Measurements from ENCODE around the gene ILF3.

Gene ILF3

DNA sequence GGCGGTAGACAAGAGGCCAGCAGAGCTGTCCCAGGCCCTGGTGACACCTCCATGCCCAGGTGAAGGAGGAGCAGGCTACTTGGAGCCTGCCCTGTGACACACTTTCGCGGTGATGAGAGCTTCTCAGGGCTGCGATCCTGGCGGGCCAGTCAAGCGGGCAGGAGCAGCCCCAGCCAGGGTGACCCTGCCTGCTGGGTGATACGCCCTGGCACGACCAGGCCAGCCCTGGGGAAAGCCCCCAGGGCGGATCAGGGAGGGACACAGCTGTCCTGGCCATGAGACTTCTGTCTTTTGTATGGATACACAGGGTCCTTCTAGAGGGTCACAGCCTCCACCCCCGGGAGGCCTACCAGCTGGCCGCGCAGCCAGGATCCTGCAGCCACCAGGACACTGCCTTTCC is 76.8 kb downstream of the ILF3 start:
- DNase-seq (ENCODE audit: low read depth in 2 of 2) = no peak

DNA sequence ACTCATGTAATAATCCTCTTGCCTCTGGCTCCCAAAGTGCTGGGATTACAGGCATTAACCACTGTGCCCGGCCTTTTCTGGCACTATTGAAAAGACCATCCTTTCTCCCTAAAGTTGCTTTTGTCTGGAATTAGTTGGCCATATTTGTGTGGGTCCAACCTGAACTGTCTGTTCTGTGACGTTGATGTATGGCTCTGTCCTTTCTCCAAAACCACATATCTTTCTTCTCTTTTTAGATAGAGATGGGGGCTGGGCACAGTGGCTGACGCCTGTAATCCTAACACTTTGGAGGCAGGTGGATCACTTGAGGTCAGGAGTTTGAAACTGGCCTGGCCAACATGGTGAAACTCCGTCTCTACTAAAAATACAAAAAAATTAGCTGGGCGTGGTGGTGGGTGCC is 81.6 kb downstream of the ILF3 start:
- no peak for DNase-seq (ENCODE audit: low read depth in 2 of 2)

DNA sequence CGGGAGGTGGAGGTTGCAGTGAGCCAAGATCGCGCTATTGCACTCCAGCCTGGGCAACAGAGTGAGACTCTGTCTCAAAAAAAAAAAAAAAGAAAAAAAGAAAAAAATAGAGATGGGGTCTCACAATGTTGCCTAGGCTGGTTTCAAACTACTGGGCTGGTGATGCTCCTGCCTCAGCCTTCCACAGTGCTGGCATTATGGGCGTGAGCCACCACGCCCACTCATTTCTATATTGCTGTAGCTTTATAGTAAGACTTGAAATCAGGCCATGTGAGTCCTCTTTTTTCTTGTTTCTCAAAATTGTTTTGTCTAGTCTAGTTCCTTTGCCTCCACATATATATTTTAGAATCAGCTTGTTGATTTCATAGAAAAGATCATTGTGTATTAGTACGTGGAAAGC is 82.0 kb downstream of the ILF3 start:
- DNase-seq (ENCODE audit: low read depth in 2 of 2) = no peak

DNA sequence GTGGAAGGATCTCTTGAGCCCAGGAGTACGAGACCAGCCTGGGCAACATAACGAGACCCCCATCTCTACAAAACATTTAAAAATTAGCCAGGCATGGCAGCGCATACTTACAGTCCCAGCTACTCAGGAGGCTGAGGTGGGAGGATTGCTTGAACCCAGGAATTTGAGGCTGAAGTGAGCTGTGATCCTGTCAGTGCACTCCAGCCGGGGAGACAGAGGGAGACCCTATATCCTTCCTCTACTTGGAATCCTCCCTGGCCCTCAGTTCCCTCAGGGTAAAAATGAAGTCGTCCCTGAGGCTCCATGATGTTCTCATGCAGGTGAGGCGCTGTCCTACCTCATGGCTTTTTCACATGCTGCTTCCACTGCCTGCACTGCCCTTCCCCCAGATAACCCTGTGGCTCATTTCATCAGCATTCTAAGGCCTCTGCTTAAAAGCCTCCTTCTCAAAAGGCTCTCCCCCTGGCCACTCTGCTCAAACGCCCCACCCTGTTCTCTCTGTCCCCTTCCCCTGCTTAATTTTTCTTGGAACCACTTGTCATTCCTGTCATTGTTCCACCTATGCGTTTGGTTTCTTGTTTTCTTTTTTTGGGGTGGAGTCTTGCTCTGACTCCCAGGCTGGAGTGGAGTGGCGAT is 82.9 kb downstream of the ILF3 start:
- DNase-seq (ENCODE audit: low read depth in 2 of 2) = no peak

DNA sequence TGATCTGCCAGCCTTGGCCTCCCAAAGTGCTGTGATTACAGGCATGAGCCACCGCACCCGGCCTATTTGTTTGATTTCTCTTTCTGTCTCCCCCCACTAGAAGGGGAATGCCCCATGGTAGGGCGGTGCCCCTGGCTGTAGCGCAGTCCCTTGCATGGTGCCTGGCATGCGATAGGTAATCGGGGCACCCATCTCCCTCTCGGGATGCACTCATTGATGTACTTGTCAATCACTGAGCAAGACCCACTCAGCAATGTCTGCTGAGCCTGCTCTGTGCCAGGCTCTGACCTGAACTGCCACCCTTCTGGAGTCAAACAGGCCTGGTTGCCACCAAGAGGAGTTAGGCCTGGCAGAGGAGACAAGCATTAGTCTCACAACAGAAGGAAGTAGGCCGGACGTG is 83.6 kb downstream of the ILF3 start:
- no peak for DNase-seq (ENCODE audit: low read depth in 2 of 2)

DNA sequence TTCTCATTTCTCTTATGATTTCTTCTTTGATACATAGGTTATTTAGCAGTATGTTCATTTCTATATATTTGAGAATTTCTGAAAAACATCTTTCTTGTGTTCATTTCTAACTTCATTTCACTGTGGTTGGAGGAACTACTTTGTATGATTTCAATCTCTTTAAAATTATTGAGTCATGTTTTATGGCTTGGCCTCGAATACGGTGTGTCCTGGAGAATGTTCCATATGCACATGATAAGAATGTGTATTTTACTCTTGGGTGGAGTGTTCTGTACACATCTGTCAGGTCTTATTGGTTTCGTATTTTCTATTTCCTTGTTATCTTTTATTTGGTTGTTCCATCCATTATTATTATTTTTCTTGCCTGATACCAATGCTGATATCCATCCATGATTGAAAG is 86.7 kb downstream of the ILF3 start:
- DNase-seq (ENCODE audit: low read depth in 2 of 2) = no peak
